Epithelial cell of esophagus (primary cell): ENCODE data around the gene RPS5.
A peak's percentile ranks its signal among the peaks of the same experiment; 100 is the strongest.

Experiments
- DNase-seq: peaks from one replicate; pipeline ENCODE4 v3.0.0; 2010; ENCODE audit warnings: low read depth
- H3K4me3 ChIP-seq: 2 replicates; pipeline ENCODE4 v1.5.1; 2011; ENCODE audit warnings: mild to moderate bottlenecking, low read length, control low read depth
- TF ChIP-seq, protein P1 (sequence below): IDR thresholded peaks from 2 replicates; pipeline ENCODE4 v1.5.1; 2011; ENCODE audit warnings: low read depth, mild to moderate bottlenecking, low read length, control low read depth, inconsistent platforms; ENCODE audit not compliant: insufficient read depth; ENCODE audit errors: missing control alignments

The RPS5 gene

GRCh38 chr19:58382997-58383603 lies 4.0 kb upstream of the RPS5 start:
- H3K4me3 ChIP-seq = no peak overlapping the region
- TF ChIP-seq, protein P1, sequence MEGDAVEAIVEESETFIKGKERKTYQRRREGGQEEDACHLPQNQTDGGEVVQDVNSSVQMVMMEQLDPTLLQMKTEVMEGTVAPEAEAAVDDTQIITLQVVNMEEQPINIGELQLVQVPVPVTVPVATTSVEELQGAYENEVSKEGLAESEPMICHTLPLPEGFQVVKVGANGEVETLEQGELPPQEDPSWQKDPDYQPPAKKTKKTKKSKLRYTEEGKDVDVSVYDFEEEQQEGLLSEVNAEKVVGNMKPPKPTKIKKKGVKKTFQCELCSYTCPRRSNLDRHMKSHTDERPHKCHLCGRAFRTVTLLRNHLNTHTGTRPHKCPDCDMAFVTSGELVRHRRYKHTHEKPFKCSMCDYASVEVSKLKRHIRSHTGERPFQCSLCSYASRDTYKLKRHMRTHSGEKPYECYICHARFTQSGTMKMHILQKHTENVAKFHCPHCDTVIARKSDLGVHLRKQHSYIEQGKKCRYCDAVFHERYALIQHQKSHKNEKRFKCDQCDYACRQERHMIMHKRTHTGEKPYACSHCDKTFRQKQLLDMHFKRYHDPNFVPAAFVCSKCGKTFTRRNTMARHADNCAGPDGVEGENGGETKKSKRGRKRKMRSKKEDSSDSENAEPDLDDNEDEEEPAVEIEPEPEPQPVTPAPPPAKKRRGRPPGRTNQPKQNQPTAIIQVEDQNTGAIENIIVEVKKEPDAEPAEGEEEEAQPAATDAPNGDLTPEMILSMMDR = no peak
- DNase-seq = no peak

DNA sequence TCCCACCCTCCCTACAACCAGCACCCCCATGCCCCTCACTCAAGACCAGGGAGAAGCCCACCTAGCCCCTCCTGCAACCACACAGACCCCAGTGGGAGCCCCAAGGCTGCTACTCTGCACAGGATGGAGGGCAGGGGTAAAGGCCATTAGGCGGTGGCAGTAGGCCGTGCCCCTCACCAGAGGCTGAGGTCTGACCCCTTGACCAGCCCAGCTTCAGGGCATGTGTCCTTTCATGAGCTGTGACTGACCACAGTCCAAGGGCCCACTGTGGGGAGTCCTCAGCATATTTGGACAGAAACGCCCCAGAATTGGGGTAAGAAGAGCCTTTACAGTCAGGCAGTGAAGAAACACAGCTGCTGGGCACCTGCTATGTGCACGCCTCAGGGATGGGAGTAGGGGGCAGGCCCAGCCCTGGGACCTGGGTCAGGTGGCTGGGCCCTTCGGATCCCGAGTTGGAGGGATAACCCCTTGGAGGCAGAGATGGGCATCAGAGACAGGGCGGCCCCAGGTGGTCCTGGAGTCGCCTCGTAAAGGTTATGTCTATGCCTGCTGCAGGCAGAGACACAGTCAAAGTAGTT lies 1.7 kb upstream of the RPS5 start:
- TF ChIP-seq, protein P1 = no peak
- H3K4me3 ChIP-seq = peak overlapping the region; percentile 100
- no peak for DNase-seq

GRCh38 chr19:58385891-58386575 lies 1.0 kb upstream of the RPS5 start:
- DNase-seq = no peak
- TF ChIP-seq, protein P1 = no peak
- H3K4me3 ChIP-seq = peak overlapping the region; percentile 100

DNA sequence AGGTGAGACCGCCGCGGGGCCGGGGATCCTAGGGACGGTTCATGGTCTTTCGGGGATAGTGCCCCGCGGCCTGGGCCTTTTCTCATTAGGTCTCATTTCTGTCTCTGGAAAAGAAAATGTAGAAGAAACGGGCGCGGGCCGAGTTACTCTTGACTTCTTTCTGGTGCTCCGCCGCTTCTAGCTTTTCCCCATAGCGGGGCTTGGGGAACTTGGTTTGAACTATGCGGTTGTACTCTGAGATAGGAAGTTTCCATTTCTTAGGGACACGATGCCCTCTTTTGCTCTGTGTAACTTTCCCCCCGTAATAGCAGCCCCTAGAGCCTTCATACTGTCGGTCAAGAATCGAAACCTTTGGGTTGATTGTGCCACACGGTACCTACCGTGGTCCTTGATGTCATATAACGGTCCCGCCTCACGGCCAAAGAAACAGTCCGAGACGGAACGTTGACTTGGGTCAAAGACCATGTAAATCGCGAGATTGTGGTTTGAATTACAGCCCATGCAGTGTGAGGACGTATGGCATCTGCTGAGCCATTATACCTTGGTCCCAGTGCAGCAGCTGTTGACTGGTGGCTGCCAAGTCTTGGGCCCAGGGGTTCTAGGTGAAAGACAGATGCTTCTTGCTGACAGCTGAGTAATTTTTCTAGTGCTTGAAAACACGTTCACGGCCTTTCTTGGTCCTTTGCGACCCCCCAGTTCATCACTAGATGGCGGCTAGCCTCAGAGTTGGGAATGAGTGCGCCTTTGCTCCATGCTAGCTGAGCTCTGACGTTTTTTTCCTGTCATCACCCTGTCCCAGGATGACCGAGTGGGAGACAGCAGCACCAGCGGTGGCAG lies 487 bp downstream of the RPS5 start:
- TF ChIP-seq, protein P1 = no peak
- DNase-seq = no peak
- peak overlapping the region; percentile 100 for H3K4me3 ChIP-seq

GRCh38 chr19:58388175-58388526 lies 1.1 kb downstream of the RPS5 start:
- no peak for DNase-seq
- peak overlapping the region; percentile 100 for H3K4me3 ChIP-seq

GRCh38 chr19:58392945-58393724 lies 6.1 kb downstream of the RPS5 start:
- H3K4me3 ChIP-seq = no peak overlapping the region
- DNase-seq = no peak
- TF ChIP-seq, protein P1 = no peak

More at GRCh38 chr19:58388175-58388526, 1.1 kb downstream of the RPS5 start:
- TF ChIP-seq, protein P1 = no peak
